ENCODE data around the gene FLT3LG.

Gene FLT3LG

GRCh38 chr19:49433240-49433901 is 40.6 kb upstream of the FLT3LG start:
- no peak overlapping the region for H3K4me3 ChIP-seq (ENCODE audit: low read depth, low read length)
- in situ Hi-C loops (cut with HindIII; ENCODE audit: low sequenced_read_pairs), result no loop called here
- no peak for DNase-seq (ENCODE audit: low read depth)
- no peak for TF ChIP-seq CTCF (IDR thresholded peaks at IDR 0.05; ENCODE audit: low read depth, low read length, missing control alignments)

- no peak for TF ChIP-seq CTCF (IDR thresholded peaks at IDR 0.05; ENCODE audit: low read depth, low read length, missing control alignments)
- in situ Hi-C loops (cut with HindIII; ENCODE audit: low sequenced_read_pairs), result no loop called here
- H3K4me3 ChIP-seq (ENCODE audit: low read depth, low read length), result no peak overlapping the region
- DNase-seq (ENCODE audit: low read depth), result no peak
These were observed 39.0 kb upstream of the FLT3LG start for GRCh38 chr19:49434907-49435583.

GRCh38 chr19:49435670-49436069 is 38.3 kb upstream of the FLT3LG start:
- TF ChIP-seq CTCF (IDR thresholded peaks at IDR 0.05; ENCODE audit: low read depth, low read length, missing control alignments), result no peak
- no peak for DNase-seq (ENCODE audit: low read depth)
- no peak overlapping the region for H3K4me3 ChIP-seq (ENCODE audit: low read depth, low read length)
- in situ Hi-C loops (cut with HindIII; ENCODE audit: low sequenced_read_pairs), result no loop called here

GRCh38 chr19:49436381-49437017 is 37.5 kb upstream of the FLT3LG start:
- in situ Hi-C loops (cut with HindIII; ENCODE audit: low sequenced_read_pairs), result no loop called here
- no peak overlapping the region for H3K4me3 ChIP-seq (ENCODE audit: low read depth, low read length)
- no peak for DNase-seq (ENCODE audit: low read depth)
- no peak for TF ChIP-seq CTCF (IDR thresholded peaks at IDR 0.05; ENCODE audit: low read depth, low read length, missing control alignments)

- DNase-seq (ENCODE audit: low read depth), result no peak
- TF ChIP-seq CTCF (IDR thresholded peaks at IDR 0.05; ENCODE audit: low read depth, low read length, missing control alignments), result no peak
- no peak overlapping the region for H3K4me3 ChIP-seq (ENCODE audit: low read depth, low read length)
- in situ Hi-C loops (cut with HindIII; ENCODE audit: low sequenced_read_pairs), result no loop called here
These were observed 36.8 kb upstream of the FLT3LG start for GRCh38 chr19:49437231-49437630.

- no peak for DNase-seq (ENCODE audit: low read depth)
- in situ Hi-C loops (cut with HindIII; ENCODE audit: low sequenced_read_pairs), result no loop called here
- no peak overlapping the region for H3K4me3 ChIP-seq (ENCODE audit: low read depth, low read length)
- TF ChIP-seq CTCF (IDR thresholded peaks at IDR 0.05; ENCODE audit: low read depth, low read length, missing control alignments), result no peak
These were observed 35.8 kb upstream of the FLT3LG start for GRCh38 chr19:49438261-49438660.
